ENCODE measurements around the gene NFS1. TPM values are rescaled to one million over a fixed set of nuclear protein-coding genes. Genes with fewer than 3 reads are reported as not detected.
A peak's percentile ranks its signal among the peaks of the same experiment; 100 is the strongest.

NFS1 gene
- total RNA-seq, 2 experiments from 2014 or later, result 34.6 to 35.1 TPM

DNA sequence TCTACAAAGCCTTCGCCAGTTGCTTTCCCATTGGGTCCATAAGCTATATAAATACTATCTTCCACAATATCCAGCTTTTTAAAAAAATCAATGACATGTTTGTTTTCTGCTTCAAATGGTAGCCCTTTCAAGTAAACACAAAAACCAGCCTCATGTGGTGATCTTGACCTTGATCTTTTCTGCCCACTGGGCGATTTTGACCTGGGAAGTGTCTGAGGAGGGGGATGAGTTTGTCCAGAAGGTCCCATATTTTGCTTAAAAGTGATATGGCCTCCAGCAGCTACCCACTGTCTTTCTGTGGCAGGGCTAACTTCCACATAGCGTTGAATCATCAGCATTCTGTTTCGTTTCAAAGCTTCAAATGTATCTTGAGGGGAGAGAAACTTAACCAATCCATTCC, 45.3 kb downstream of the NFS1 start:
- H3K4me1 Mint-ChIP-seq, result peaks cover 37% of the 10 kb centered on the region
- H3K9me3 Mint-ChIP-seq (ENCODE audit: low read depth), result no peaks in the 10 kb centered on the region

DNA sequence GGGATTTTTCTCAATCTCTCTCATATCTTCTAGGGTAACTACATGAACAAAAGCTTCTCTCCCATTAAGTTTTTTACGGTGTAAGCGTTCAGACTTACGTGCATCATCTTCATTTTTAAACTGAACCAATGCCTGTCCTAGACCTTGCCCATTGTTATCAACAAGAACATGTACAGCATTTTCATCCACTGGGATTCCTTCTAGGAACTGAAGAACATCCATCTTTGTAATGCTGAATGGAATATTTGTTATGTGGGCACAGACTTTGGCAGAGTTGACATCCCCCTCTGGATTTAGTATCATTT, 45.8 kb downstream of the NFS1 start:
- Mint-ChIP-seq H3K36me3 (peaks cover 40% of the 10 kb centered on the region), H3K9me3 (ENCODE audit: low read depth) (no peaks in the 10 kb centered on the region), H3K4me3 (no peak overlapping the region), H3K27me3 (no peaks in the 10 kb centered on the region), H3K27ac (no peak overlapping the region), H3K4me1 (peaks cover 33% of the 10 kb centered on the region)
- DNase-seq, result no peak
- CTCF ChIA-PET, result no interaction called here
- ATAC-seq, result no peak

More for the DNA sequence above, 45.3 kb downstream of the NFS1 start:
- CTCF ChIA-PET, result no interaction called here
- DNase-seq, result no peak
- peaks cover 38% of the 10 kb centered on the region for H3K36me3 Mint-ChIP-seq
- H3K4me3 Mint-ChIP-seq, result no peak overlapping the region
- ATAC-seq, result no peak
- no peaks in the 10 kb centered on the region for H3K27me3 Mint-ChIP-seq
- H3K27ac Mint-ChIP-seq, result no peak overlapping the region

DNA sequence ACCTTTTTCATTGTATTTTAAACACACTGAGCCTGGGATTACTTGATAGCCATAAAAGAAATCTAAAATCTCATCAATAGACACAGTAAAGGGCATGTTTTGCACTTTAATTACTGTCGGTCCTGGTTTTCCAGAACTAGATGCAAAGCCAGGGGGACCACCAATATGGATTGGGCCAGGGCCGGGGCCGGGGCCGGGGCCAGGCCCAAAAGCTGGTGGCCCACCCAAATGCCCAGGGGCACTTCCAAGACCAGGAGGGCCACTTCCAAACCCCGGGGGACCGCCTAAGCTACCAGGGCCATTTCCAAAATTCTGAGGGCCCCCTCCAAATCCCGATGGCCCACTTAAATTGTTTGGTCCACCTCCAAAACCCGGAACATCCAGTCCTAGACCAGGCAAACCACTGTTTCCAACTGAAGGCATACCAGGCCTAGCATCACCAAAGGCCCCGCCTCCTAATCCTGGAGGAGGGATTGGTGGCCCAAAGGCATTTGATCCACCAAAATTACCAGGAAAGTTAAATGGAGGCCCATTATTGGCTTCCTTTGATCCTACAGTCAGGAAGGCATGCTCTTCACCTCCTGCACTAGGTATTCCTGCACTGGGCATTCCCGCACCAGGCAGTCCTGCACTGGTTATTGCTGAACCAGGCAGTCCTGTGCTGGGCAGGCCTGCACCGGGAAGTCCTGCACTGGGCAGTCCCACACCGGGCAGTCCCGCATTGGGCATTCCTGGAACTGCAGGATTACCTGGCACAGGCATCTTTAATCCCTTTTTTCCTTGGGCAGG, 46.3 kb downstream of the NFS1 start:
- Mint-ChIP-seq H3K4me3 (no peak overlapping the region), H3K36me3 (peaks cover 44% of the 10 kb centered on the region), H3K9me3 (ENCODE audit: low read depth) (no peaks in the 10 kb centered on the region), H3K4me1 (peaks cover 31% of the 10 kb centered on the region), H3K27ac (no peak overlapping the region), H3K27me3 (no peaks in the 10 kb centered on the region)
- no peak for ATAC-seq
- no peak for DNase-seq
- CTCF ChIA-PET, result interaction anchor here (1.0 kb wide), 1 partner anchor 15 kb away, joined by 3 read pairs; no protein-coding TSS in a partner anchor

DNA sequence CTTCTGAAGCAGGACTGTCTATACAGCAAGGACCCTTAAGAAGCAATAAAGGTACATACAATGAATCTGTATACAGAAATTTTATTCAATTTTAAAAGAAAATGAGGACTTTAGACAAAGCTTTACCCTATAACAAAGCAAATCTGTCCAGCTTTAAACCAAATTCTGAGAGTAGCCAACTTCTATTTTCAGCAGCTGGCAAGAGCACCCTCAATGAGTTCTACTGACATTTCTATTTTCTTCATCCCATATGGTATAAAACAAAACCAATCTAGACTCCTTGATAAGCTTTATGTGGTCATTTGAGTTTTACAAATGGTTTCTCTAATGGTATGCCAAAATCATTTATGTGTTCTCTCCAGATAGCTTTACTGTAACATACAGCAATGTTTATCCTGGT, 47.2 kb downstream of the NFS1 start:
- peaks cover 43% of the 10 kb centered on the region for H3K36me3 Mint-ChIP-seq
- H3K27me3 Mint-ChIP-seq, result no peaks in the 10 kb centered on the region
- CTCF ChIA-PET, result interaction anchor here (0.6 to 1.0 kb wide), 4 partner anchors 9 to 112 kb away, joined by 3 to 5 read pairs (median 3); no protein-coding TSS in a partner anchor
- DNase-seq (no peak), ATAC-seq (no peak)
- no peaks in the 10 kb centered on the region for H3K9me3 Mint-ChIP-seq (ENCODE audit: low read depth)
- peaks cover 29% of the 10 kb centered on the region for H3K4me1 Mint-ChIP-seq
- no peak overlapping the region for H3K4me3 Mint-ChIP-seq
- no peak overlapping the region for H3K27ac Mint-ChIP-seq

DNA sequence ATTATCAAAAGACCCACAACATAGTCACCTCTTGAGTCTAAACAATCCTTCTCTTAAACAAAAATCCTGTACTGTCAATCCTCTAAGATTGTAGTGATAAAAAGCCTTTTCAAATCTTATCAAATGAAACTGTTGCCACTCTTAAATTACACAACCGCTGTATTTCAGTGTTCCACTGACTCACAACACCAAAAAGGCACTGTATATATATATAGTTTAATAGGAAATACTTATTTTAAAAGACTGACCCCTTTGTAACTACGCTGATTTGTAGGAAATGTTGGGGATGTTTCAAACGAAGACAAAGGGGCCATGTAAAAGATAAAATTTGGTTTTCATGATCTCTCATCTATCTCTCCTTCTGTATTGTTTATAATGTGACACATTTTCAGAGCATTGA, 48.5 kb downstream of the NFS1 start:
- CTCF ChIA-PET, result no interaction called here
- DNase-seq, result no peak
- no peak for ATAC-seq
- peaks cover 39% of the 10 kb centered on the region for H3K36me3 Mint-ChIP-seq
- H3K9me3 Mint-ChIP-seq (ENCODE audit: low read depth), result no peaks in the 10 kb centered on the region
- no peak overlapping the region for H3K4me3 Mint-ChIP-seq
- peak overlapping the region; percentile 37 for H3K27ac Mint-ChIP-seq
- H3K27me3 Mint-ChIP-seq, result no peaks in the 10 kb centered on the region
- H3K4me1 Mint-ChIP-seq, result peaks cover 37% of the 10 kb centered on the region

DNA sequence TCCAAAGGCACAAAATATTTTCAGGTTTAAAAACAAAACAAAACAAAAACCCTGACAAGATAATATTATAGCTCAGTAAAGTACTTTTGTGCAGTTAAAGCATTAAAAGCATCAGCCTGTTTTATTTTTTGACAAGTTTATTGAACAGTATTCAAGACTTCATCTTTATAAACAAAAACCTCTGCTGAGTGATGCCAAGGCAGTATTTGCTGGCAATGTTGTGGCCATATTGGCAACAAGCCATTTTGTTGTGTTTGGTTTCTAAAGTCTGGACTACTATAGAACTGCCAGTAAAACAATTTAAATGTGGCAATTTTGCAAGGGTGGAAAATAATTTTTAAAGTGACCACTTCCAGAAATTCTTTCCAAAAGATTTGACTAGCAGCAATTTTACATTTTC, 50.3 kb downstream of the NFS1 start:
- no peak overlapping the region for H3K4me3 Mint-ChIP-seq
- H3K9me3 Mint-ChIP-seq (ENCODE audit: low read depth), result no peaks in the 10 kb centered on the region
- peaks cover 39% of the 10 kb centered on the region for H3K36me3 Mint-ChIP-seq
- peaks cover 51% of the 10 kb centered on the region for H3K4me1 Mint-ChIP-seq
- CTCF ChIA-PET, result interaction anchor here (1.8 kb wide), 1 partner anchor 30 kb away, joined by 5 read pairs; no protein-coding TSS in a partner anchor
- ATAC-seq, result no peak
- no peaks in the 10 kb centered on the region for H3K27me3 Mint-ChIP-seq
- no peak for DNase-seq
- H3K27ac Mint-ChIP-seq, result peak overlapping the region; percentile 2

DNA sequence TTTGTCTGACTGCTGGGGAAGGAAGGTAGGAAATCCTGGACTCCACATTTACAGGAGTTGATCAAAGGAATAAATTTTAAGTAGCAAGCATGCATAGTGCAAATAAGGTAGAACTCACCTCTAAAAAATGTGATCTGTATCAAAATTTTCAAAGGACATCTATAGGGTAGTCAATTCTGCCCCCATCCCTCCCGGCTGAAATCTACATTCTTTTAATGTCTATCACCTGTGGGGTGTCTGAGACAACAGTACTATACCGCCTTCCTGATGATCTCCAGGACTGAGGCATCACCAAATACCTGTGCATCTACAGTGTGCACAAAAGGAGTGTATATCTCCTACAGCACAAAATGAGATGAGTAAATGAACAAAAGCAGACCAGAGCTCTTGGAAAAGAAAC, 54.3 kb downstream of the NFS1 start:
- H3K4me1 Mint-ChIP-seq, result peaks cover 59% of the 10 kb centered on the region
- ATAC-seq (no peak), DNase-seq (no peak)
- no peaks in the 10 kb centered on the region for H3K9me3 Mint-ChIP-seq (ENCODE audit: low read depth)
- no peak overlapping the region for H3K4me3 Mint-ChIP-seq
- H3K36me3 Mint-ChIP-seq, result peaks cover 22% of the 10 kb centered on the region
- CTCF ChIA-PET, result no interaction called here
- H3K27me3 Mint-ChIP-seq, result no peaks in the 10 kb centered on the region
- H3K27ac Mint-ChIP-seq, result peak overlapping the region; percentile 0

DNA sequence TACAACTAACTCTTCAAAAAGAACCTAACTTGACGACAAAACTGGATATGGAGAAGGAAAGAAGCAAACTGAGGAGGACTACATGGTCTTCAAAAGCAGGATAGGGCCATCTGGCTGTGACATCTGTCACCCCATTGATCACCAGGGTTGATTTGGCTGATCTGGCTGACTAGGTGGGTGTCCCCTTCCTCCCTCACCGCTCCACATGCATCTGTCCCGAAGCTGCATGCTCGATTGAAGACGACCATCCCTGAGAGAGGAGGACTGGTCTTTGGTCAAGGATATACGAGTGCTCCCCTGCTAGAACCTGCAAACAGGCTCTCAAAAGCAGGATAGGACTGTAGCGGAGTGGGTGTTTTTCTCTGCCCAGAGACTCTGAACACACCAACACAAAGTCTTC, 56.1 kb downstream of the NFS1 start:
- peaks cover 55% of the 10 kb centered on the region for H3K4me1 Mint-ChIP-seq
- no peak overlapping the region for H3K27ac Mint-ChIP-seq
- no peak overlapping the region for H3K4me3 Mint-ChIP-seq
- CTCF ChIA-PET, result no interaction called here
- DNase-seq (no peak), ATAC-seq (no peak)
- peaks cover 7% of the 10 kb centered on the region for H3K36me3 Mint-ChIP-seq
- H3K9me3 Mint-ChIP-seq (ENCODE audit: low read depth), result no peaks in the 10 kb centered on the region
- H3K27me3 Mint-ChIP-seq, result no peaks in the 10 kb centered on the region

DNA sequence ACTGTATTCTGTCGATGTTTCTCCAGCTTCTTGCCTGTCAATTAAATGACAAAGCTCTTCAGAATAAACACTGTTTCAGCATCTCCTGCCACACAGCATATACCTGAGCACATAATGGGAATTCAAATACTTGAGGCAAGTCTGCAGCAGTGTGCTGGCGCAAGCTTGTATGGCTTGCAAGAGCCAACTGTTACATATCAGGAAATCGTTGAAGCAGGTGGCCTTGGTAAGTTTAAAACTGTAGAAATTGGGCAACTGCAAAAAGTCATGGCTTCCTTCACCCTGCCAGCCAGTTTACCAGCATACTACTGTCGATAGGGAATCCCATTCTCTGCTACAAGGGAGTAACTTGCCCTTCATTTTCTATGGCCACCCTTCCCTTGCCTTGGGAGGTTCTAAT, 57.4 kb downstream of the NFS1 start:
- no peak for ATAC-seq
- CTCF ChIA-PET, result interaction anchor here (0.6 kb wide), 1 partner anchor 166 kb away, joined by 4 read pairs; no protein-coding TSS in a partner anchor
- Mint-ChIP-seq H3K9me3 (ENCODE audit: low read depth) (no peaks in the 10 kb centered on the region), H3K27ac (no peak overlapping the region), H3K4me1 (peaks cover 52% of the 10 kb centered on the region), H3K36me3 (peaks cover 2% of the 10 kb centered on the region), H3K27me3 (no peaks in the 10 kb centered on the region), H3K4me3 (no peak overlapping the region)
- no peak for DNase-seq

DNA sequence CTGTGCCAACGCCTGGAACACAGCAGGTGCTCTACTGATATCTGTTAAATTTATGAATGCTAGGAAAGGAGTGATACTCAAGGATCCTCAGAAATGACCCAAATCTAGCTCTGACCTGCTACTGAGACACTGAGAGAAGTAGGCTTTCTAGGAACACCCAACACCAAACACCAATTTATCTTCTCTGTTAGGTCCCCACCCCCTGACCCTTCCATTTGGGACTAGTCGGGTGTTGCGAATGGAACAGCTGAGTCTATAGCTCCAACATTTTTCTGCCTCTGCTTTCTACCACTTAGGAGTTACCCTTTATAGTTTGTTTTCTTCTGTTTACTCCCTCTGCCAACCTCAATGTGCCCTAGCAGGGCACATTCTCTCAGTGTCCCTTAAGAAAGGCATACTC, 58.4 kb downstream of the NFS1 start:
- Mint-ChIP-seq H3K27ac (no peak overlapping the region), H3K4me1 (peaks cover 44% of the 10 kb centered on the region)

DNA sequence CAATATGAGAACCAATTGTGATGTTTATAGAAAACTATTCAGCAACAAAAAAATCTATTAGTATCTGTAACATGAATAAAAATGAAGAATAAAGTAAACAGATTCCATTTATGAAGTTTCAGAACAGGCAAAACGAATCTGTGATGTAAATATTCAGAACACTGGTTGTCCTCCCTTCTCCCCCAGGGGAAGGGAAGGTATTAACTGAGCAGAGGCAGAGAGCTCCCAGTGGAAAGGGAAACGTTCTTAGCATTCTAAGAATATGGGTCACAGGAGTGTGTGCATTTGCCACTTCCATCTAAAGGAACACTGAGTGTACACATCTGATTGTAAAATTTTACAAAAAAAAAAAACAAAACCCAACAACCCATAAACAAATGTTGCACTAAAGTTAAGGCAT, 60.4 kb downstream of the NFS1 start:
- no peak overlapping the region for H3K4me3 Mint-ChIP-seq
- no peak for ATAC-seq
- no peak overlapping the region for H3K27ac Mint-ChIP-seq
- no peaks in the 10 kb centered on the region for H3K9me3 Mint-ChIP-seq (ENCODE audit: low read depth)
- H3K36me3 Mint-ChIP-seq, result peaks cover 4% of the 10 kb centered on the region
- CTCF ChIA-PET, result interaction anchor here (0.8 to 2.4 kb wide), 2 partner anchors 13 to 19 kb away, joined by 3 to 9 read pairs; no protein-coding TSS in a partner anchor
- no peaks in the 10 kb centered on the region for H3K27me3 Mint-ChIP-seq
- peaks cover 31% of the 10 kb centered on the region for H3K4me1 Mint-ChIP-seq
- no peak for DNase-seq

More for the DNA sequence above, 58.4 kb downstream of the NFS1 start:
- H3K27me3 Mint-ChIP-seq, result no peaks in the 10 kb centered on the region
- H3K9me3 Mint-ChIP-seq (ENCODE audit: low read depth), result no peaks in the 10 kb centered on the region
- ATAC-seq, result no peak
- no peak overlapping the region for H3K4me3 Mint-ChIP-seq
- peaks cover 2% of the 10 kb centered on the region for H3K36me3 Mint-ChIP-seq
- CTCF ChIA-PET, result no interaction called here
- DNase-seq, result no peak

DNA sequence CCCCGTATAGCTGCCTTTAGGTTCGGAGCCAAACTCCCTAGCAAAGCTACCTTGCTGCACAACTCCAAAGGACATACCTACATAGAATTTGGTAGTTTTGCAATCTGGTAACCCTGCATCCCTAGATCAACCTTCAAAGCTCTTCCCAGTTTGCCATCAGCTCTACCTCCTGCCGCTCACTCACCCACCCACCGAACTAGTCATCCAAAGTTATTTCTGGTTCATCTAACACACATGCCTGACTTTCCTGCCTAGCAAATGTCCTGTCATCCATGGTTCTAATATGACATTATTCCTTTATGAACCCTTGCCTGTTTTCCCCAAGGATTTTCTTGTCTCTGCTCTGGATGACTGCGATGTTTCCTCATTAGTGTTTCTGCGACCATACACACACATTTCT, 61.9 kb downstream of the NFS1 start:
- H3K27ac Mint-ChIP-seq, result no peak overlapping the region
- H3K4me1 Mint-ChIP-seq, result peaks cover 22% of the 10 kb centered on the region
- no peak overlapping the region for H3K4me3 Mint-ChIP-seq
- peaks cover 4% of the 10 kb centered on the region for H3K36me3 Mint-ChIP-seq
- H3K27me3 Mint-ChIP-seq, result no peaks in the 10 kb centered on the region
- DNase-seq (no peak), ATAC-seq (no peak)
- CTCF ChIA-PET, result interaction anchor here (2.4 kb wide), 1 partner anchor 17 kb away, joined by 9 read pairs; no protein-coding TSS in a partner anchor
- H3K9me3 Mint-ChIP-seq (ENCODE audit: low read depth), result no peaks in the 10 kb centered on the region

DNA sequence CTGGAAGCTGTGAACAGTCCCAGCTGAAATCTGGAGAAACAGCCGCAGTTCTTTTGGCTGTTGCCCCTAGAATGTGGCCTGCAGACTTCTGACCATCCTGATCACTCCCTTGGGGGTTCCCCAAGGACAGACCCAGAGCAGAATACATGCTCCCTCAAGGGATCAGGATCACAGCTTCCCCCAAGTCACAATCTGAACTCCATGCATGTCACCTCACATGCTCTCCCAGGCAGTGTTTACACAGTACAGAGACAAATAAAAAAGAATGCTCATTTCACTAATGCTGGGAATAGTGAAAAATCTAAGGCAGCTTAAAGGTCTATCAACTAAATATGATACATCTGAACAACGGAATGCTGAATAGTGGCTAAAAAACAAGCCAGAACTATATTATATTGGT, 63.1 kb downstream of the NFS1 start:
- Mint-ChIP-seq H3K27ac (no peak overlapping the region), H3K9me3 (ENCODE audit: low read depth) (no peaks in the 10 kb centered on the region), H3K36me3 (peaks cover 7% of the 10 kb centered on the region), H3K27me3 (no peaks in the 10 kb centered on the region), H3K4me1 (peaks cover 18% of the 10 kb centered on the region), H3K4me3 (no peak overlapping the region)
- DNase-seq (no peak), ATAC-seq (no peak)
- CTCF ChIA-PET, result interaction anchor here (1.2 kb wide), 1 partner anchor 35 kb away, joined by 4 read pairs; no protein-coding TSS in a partner anchor

DNA sequence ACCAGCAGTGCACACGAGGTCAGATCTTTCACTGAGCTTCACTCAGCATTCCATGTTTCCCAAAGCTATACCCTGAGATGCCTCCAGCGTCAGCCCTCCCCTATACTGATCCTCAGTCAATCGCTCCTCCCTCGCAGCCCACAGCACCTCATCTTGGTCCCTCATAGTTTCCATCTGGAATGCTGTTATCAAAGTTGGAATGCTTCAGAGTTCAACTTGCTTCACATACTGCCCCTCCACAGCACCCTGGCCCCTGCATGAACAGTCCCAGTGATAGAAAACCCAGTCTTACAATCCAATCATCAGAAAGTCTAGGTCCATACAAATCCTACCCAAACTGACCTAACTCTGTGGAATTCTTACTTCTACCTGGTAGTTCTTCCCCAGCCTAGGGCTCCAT, 63.5 kb downstream of the NFS1 start:
- Mint-ChIP-seq H3K4me3 (no peak overlapping the region), H3K27ac (no peak overlapping the region), H3K9me3 (ENCODE audit: low read depth) (no peaks in the 10 kb centered on the region), H3K36me3 (peaks cover 11% of the 10 kb centered on the region), H3K4me1 (peaks cover 14% of the 10 kb centered on the region), H3K27me3 (no peaks in the 10 kb centered on the region)
- DNase-seq (no peak), ATAC-seq (no peak)
- CTCF ChIA-PET, result interaction anchor here (1.2 kb wide), 1 partner anchor 34 kb away, joined by 4 read pairs; no protein-coding TSS in a partner anchor
